IPS DF 19.7 (cell line): Measurements from ENCODE around the gene PABPC1L.

Source experiments
- DNase-seq: peaks from one replicate; pipeline ENCODE4 v3.0.0-alpha.2; 2013; ENCODE audit warnings: low read depth, low spot score

PABPC1L gene

GRCh38 chr20:44942264-44942973 is 32.6 kb downstream of the PABPC1L start:
- no peak for DNase-seq

GRCh38 chr20:44943828-44944227 is 34.0 kb downstream of the PABPC1L start:
- DNase-seq, result no peak

DNA sequence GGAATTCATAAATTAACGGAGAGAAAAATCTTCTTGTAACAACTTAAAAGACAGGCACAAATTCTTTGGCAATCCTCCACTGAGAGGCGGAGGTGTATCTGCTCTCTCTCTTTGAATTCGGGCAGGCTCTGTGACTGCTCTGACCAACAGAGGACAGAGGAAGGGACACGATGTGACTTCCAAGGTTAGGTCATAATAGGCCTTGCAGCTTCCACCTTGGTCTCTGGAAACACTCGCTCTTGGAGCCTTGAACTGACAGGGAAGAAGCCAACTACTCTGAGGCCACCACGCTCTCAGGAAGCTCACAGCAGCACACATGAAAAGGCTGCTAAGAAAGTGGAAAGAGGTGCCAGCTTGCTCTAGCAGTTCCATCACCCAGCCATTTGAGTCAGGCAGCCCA is 35.4 kb downstream of the PABPC1L start:
- no peak for DNase-seq

GRCh38 chr20:44946271-44946852 is 36.5 kb downstream of the PABPC1L start:
- no peak for DNase-seq

DNA sequence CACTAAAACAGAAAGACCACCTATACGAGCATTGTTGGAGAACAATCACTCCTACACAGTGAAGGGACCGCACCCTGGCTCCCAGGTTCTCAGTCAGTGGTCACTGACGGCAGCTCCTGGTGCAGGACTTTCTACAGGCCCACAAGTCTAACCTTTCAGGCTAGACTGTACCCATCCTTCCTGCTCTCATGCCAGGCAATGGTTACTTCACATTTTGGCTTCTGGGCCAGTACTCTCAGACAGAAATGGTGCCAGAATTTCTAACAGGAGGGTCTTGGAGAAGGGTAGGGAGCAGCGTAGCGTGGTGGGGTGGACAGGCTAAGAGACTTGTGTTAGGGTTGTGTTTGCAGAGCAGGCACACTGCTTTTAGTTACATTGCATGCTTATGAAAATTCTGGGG is 38.2 kb downstream of the PABPC1L start:
- no peak for DNase-seq

DNA sequence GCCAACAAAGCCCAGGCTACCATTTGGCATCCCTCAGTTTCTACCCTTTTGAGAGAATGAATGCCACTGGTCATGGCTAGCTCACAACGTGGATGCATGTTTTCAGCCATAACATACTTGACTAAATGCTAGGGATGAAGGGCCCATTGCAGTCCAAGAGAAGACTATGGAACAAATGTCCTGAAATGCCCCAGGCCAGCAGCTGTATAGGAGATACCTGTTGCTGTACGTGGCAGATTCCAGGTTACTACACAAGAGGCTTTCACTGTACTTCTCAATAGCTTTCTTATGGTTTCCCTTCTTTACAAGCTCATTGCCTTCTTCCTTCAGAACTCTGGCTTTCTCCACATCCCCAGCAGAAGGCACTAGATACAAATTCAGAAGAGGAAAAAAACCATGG is 38.7 kb downstream of the PABPC1L start:
- DNase-seq, result no peak

- no peak for DNase-seq
Measured at GRCh38 chr20:44950368-44950767, 40.5 kb downstream of the PABPC1L start.

DNA sequence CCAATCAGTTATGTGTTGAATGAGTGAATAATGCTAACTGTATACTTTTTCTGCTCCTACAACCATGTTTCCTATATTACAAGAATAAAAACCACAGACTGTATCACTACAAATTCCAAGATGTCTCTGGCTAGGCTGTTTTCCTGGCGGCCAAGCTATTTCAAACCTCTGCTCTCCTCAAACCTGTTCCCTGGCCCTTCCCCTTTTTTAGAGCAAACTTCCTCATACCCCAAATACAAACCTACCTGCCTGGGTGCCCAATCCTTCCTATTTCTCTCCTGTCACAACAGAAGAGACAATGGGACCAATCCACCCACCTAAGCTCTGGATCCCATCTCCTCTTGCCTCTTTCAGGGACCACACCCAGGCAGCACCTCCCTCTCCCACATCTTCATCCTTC is 42.9 kb downstream of the PABPC1L start:
- DNase-seq, result no peak

DNA sequence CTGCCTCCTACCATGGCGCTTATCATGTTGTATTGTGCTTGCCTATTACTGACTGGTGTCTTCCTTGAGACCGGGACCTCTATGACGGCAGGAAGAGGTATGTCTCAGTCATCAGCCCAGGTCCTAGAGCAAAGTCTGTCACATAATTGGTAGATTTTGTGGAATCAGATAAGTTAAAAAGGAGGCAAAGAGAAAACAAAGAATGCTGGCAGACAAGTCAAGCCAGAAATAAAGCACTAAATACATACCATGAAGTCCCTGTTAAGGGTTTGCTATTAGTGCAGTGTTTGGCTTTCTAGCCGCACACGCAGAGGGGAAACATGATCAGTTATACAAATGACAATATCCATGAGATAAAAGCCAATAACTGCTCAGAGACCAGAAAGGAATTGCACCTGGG is 44.4 kb downstream of the PABPC1L start:
- DNase-seq, result no peak

- DNase-seq, result no peak
Measured at GRCh38 chr20:44955270-44955669, 45.4 kb downstream of the PABPC1L start.

DNA sequence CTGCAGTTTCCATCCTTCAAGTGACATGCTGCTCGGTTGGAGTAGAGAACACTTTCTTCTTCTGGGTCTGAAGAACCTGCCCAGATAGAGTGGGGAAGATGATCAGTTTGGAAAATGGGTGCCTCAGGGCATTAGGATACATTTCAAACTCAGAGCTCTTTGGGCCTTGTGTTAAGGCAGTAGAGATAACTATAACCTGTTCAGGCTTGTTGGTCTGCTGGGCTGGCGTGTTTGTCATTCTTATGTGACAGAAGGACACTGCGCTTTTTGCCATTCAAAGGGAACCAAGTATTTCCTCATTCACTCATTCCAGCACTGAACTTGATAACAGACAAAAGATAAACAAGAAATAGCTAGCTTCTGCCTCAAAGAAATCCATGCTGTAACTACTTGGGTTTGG is 46.5 kb downstream of the PABPC1L start:
- no peak for DNase-seq

DNA sequence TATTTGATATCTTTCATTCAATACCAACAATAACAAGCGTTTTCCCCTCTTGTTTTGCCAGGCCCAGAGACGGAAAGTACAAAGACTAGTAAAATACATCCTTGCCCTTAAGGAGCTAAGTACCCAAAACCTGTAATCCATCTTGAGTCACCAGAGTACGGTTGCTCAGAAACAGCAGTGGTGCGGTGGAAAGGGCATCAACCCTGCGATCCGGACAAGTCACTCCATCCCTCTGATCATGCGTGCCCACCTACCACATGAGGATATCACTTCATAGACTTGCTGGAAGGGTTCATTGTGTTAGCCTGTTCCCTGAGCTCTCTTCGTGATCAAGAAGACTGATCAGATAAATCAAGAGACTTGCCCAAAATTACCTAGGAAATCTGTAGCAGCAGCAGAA is 48.4 kb downstream of the PABPC1L start:
- no peak for DNase-seq

GRCh38 chr20:44959082-44959637 is 49.3 kb downstream of the PABPC1L start:
- no peak for DNase-seq

DNA sequence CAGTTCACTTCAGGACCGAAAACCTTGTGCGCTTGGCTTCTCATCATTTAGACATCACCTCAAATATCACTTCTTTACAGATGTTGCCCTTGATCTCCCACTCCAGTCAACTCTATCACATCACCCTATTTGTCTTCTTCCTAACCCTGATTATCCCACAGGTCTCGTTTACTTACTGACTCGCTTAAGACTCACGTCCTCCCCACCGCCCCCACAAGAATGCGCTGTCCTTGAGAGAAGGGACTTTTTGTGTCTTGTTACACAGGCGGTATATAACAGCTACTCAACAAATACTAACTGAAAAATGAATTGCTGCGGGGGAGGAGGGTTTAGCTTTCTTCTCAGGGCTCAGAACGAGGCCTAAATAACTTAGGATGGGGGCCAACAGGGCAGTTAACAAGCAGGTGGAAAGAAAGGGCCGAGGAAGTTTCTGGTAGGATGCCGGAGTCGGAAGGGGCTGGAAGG is 49.8 kb downstream of the PABPC1L start:
- no peak for DNase-seq

DNA sequence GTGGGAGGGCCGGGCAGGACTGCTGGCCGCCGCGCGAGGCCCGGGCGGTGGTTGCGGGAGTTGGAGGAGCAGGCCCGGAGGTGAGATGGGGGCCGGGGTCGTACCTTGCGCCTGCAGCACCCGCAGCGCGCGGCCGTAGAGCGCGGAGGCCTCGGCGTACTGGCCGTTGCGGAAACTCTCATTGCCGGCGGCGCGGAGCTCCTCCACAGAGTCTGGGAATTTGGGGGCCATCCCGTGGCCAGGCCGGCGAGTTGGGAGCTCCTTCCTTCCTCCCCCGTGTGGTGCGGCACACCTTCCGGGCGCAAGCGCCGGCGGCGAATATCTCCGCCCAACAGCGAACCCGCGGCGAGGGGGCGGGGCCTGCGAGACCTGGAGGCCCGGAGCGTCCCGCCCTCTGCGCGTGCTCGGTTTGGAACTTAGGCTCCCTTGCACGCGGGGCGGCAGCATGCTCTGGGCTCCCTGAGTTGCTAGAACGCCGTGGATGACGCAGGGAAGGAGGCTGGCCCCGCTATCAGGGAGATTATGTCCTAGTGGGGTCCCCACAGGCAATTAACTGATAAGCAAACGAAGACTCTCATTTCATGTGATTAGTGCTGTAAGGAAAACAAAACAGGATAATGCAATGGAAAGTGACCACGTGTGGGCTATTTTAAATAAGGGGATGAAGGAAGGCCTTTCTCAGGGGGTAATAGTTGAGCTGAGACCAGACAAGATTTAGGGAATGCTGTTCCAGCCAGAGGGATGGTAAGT is 50.4 kb downstream of the PABPC1L start, which contains the start of gene TOMM34:
TSS of gene TOMM34 (minus strand) at position 295 of the 750 bp plus-strand sequence. CDS start at position 231, 64 bp downstream.
- peak; percentile 45 for DNase-seq

DNA sequence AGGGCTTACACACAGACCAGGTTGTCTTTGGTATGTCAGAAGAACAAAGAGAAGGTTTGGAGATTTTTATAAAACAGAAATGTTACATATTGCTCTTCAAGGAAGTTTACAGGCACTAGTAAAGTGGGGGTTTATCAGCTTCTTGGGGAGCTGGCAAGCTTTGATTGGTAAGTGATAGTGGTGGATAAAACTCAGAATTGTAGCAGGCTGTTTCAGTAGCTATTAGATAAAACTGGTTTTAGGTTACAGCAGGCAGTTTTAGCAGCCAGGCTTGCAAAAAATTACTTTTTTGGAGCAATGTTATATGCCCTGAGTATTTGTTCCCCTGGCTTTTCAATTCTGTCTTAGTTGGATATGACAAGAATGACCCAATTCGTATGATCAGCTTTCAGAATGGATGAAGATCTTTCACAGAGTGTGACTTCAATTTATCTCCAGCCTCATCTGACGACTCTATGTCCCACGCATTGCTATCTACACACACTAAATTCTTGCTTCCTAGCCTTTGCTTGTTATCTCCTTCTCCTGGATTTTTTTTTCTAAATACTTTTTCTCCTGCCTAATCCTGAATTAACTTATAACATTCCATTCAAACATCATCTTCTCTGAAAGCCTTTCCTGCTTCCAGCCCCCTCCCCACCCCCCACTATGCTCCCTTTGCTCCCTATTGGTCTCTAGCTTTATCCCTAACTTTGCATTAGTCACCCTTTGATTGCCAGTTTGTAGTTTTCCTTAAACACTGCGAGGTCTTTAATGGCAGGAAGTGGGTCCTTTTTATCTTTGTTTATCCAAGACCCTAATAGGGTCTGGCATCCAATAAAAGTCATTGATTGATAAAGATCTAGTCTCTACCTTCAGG is 51.4 kb downstream of the PABPC1L start:
- no peak for DNase-seq

- DNase-seq, result no peak
Measured at GRCh38 chr20:44961870-44962267, 52.0 kb downstream of the PABPC1L start.

DNA sequence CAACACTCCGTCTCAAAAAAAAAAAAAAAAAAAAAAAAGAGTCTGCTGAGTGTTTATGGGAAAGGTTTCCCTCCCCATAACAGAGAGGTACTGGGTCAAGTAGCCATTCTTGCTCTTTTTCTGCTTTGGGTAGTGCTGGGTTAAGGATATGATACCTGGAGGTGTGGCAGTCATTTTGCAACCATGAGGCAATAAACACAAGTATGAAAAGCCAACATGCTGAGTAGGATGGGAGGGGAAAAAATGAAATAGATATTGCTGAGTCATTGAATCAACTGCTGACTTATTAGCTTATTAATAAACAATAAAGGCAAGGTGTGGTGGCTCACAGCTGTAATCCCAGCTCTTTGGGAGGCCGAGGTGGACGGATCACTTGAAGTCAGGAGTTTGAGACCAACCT is 52.6 kb downstream of the PABPC1L start:
- no peak for DNase-seq

DNA sequence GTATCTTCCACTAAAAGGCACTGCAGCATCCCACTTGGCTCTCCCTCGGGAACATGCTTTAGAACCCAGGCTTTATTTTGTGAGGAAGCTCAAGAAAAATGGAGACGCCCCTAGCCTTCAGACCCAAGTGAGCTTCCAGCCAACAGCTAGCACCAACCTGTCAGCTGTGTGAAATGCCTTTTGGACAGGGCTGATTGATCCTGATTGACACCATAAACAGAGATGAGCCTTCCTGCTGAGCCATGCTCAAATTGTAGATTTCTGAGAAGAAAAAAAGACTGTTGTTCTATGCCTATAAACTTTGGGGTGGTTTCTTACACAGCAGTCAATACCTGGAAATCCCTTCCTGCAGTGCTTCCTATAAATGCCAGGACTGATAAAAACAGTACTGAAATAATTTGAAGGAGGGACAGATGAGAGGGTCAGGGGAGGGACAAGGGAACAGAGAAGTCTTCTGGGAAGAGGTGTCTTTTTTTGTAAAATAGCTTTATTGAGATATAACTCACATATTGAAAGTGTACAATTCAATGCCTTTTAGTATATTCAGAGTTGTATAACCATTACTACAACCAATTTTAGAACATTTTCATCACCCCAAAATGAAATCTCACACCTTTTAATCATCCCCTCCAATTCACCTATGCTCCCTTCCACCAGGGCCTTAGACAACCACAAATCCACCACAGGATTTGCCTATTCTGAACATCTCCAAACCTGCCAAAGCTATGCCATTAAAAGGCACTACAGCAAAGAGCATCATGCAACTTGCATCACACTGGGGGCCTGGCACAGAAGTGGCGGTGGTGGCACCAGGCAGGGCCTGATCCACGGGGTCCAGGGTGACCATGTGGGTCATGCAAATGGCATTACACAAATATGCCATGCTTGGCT is 53.7 kb downstream of the PABPC1L start:
- no peak for DNase-seq

DNA sequence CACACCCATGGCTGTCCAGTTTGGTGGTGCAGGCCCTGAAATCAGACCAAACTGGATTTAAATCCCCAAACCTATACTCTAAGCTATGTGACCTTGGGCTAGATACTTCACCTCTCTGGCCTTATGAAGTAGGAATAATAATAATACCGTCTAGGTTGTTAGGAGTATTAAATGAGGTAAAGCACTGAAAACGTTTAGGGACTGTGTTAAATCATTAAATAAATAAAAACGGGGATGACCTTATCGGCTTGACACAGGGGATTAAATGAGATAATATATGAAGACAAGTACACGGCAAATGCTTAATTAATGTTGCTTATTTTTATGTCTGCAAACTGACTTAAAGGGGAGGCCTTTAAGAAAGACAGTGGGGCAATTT is 55.8 kb downstream of the PABPC1L start:
- DNase-seq, result no peak
